Measurements from ENCODE around the gene ST3GAL3.

GRCh38 chr1:43821471-43821870 is 114.1 kb downstream of the ST3GAL3 start:
- TF ChIP-seq EZH2 (IDR thresholded peaks at IDR 0.05; ENCODE audit: low read length, missing control alignments) (no peak), CTCF (conservative IDR thresholded peaks at IDR 0.05 in 1 of 2, IDR thresholded peaks at IDR 0.05 in 1 of 2; ENCODE audit: low read depth in 1 of 2, low read length in 2 of 2) (no peak)
